ENCODE results near the gene ACSF3.

DNA sequence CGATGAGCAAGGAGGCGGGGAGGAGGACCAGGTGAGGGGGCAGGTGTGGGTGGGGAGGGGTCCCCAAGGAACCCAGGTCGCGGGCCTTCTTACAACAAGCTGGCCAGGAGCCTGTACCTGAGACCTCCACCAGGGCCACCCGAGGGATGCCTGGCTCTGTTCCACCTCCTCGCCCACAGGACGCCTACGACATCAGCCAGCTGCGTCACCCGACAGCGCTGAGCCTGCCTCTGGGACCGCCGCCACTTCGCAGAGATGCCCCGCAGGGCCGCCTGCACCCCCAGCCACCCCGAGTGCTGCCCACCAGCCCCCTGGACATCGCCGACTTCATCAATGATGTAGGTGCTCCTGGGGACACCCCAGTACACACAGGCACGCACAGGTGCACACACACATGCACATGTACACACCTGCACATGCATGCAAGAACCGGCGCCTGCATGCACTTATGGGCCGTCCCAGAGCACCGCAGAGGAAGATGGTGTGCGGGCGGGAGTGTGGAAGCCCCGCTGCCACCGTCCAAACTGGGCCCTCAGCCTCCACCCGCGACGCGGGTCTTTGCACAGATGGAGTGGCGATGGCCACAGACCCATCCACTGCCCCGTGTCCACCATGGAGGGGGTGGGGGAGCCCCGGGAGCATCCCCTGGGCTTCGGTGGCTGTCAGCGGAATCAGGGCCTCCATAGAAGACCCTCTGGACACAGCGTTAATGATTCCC, 100.1 kb downstream of the ACSF3 start:
- TF ChIP-seq CTCF (IDR thresholded peaks at IDR 0.05) (no peak), EZH2phosphoT487 (IDR thresholded peaks at IDR 0.05) (no peak)

All from neural progenitor cell (in vitro differentiated cells).